H1 (cell line): ENCODE data around the gene TRIM27. TPM values are rescaled to one million over a fixed set of nuclear protein-coding genes. Genes with fewer than 3 reads are reported as not detected.

Source experiments
- TAF1 ChIP-seq: IDR thresholded peaks from 2 replicates; pipeline ENCODE4 v1.6.1; 2011; ENCODE audit warnings: mild to moderate bottlenecking, low read depth, low read length
- YY1 ChIP-seq: IDR thresholded peaks from 2 replicates; pipeline ENCODE4 v1.6.1; 2011; ENCODE audit warnings: low read depth, mild to moderate bottlenecking, low read length
- polyA plus RNA-seq, 7 experiments: library from polyadenylated mRNA; depleted of rRNA in 3 of 7; stranded (reverse) in 5 of 7; unstranded in 2 of 7; fragments of >200 nt in 5 of 7; fragments of 200-250 nt in 2 of 7; gene quantifications; 1 replicate in 5 of 7; 2 replicates in 1 of 7; 4 replicates in 1 of 7; pipeline versions ENCODE4 v1.2.1 to v1.2.3, GENCODE V29; 2011 to 2013; ENCODE audit warnings: missing spikeins in 2 of 7, mixed read lengths in 2 of 7
- total RNA-seq: library from RNA; stranded (reverse); fragmentation: NEBNext Ultra II Directional; extraction: Animal tissue kit (Norgen Biotek cat#: 25700); gene quantifications from 2 replicates; pipeline ENCODE4 v1.2.1, GENCODE V29; 2021
- TF ChIP-seq, protein P1 (sequence below): fragments of 300-600 bp; sonication (generic); IDR thresholded peaks from 2 replicates; pipeline ENCODE4 v1.7.1; 2012; ENCODE audit warnings: low read length, moderate library complexity, mild to moderate bottlenecking, inconsistent platforms; ENCODE audit not compliant: insufficient replicate concordance

The TRIM27 gene
- total and polyA plus RNA-seq, 2 of the 8 experiments (the other 6 are each of a cell fraction or from before 2014, with no cell fraction given) = 76.4 to 85.9 TPM

DNA sequence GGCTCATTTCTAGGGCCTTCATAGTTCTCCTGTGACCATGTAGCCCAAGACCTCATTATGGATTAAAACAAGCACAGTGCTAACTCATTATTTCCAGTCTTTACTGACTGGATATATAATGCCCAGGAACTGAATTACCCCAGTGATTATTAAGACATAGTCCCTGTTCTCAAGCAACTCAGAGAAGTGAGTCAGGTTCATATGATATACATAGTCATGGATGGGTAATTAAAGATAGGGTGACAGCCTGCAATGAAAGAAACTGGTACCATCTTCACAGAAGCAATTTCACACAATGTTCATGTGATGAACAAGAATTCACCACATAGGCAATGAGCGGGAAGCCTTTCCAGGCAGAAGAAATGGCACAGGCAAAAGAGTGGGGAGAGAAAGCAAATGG is 3.5 kb downstream of the TRIM27 start (continued):
- TF ChIP-seq, protein P1, sequence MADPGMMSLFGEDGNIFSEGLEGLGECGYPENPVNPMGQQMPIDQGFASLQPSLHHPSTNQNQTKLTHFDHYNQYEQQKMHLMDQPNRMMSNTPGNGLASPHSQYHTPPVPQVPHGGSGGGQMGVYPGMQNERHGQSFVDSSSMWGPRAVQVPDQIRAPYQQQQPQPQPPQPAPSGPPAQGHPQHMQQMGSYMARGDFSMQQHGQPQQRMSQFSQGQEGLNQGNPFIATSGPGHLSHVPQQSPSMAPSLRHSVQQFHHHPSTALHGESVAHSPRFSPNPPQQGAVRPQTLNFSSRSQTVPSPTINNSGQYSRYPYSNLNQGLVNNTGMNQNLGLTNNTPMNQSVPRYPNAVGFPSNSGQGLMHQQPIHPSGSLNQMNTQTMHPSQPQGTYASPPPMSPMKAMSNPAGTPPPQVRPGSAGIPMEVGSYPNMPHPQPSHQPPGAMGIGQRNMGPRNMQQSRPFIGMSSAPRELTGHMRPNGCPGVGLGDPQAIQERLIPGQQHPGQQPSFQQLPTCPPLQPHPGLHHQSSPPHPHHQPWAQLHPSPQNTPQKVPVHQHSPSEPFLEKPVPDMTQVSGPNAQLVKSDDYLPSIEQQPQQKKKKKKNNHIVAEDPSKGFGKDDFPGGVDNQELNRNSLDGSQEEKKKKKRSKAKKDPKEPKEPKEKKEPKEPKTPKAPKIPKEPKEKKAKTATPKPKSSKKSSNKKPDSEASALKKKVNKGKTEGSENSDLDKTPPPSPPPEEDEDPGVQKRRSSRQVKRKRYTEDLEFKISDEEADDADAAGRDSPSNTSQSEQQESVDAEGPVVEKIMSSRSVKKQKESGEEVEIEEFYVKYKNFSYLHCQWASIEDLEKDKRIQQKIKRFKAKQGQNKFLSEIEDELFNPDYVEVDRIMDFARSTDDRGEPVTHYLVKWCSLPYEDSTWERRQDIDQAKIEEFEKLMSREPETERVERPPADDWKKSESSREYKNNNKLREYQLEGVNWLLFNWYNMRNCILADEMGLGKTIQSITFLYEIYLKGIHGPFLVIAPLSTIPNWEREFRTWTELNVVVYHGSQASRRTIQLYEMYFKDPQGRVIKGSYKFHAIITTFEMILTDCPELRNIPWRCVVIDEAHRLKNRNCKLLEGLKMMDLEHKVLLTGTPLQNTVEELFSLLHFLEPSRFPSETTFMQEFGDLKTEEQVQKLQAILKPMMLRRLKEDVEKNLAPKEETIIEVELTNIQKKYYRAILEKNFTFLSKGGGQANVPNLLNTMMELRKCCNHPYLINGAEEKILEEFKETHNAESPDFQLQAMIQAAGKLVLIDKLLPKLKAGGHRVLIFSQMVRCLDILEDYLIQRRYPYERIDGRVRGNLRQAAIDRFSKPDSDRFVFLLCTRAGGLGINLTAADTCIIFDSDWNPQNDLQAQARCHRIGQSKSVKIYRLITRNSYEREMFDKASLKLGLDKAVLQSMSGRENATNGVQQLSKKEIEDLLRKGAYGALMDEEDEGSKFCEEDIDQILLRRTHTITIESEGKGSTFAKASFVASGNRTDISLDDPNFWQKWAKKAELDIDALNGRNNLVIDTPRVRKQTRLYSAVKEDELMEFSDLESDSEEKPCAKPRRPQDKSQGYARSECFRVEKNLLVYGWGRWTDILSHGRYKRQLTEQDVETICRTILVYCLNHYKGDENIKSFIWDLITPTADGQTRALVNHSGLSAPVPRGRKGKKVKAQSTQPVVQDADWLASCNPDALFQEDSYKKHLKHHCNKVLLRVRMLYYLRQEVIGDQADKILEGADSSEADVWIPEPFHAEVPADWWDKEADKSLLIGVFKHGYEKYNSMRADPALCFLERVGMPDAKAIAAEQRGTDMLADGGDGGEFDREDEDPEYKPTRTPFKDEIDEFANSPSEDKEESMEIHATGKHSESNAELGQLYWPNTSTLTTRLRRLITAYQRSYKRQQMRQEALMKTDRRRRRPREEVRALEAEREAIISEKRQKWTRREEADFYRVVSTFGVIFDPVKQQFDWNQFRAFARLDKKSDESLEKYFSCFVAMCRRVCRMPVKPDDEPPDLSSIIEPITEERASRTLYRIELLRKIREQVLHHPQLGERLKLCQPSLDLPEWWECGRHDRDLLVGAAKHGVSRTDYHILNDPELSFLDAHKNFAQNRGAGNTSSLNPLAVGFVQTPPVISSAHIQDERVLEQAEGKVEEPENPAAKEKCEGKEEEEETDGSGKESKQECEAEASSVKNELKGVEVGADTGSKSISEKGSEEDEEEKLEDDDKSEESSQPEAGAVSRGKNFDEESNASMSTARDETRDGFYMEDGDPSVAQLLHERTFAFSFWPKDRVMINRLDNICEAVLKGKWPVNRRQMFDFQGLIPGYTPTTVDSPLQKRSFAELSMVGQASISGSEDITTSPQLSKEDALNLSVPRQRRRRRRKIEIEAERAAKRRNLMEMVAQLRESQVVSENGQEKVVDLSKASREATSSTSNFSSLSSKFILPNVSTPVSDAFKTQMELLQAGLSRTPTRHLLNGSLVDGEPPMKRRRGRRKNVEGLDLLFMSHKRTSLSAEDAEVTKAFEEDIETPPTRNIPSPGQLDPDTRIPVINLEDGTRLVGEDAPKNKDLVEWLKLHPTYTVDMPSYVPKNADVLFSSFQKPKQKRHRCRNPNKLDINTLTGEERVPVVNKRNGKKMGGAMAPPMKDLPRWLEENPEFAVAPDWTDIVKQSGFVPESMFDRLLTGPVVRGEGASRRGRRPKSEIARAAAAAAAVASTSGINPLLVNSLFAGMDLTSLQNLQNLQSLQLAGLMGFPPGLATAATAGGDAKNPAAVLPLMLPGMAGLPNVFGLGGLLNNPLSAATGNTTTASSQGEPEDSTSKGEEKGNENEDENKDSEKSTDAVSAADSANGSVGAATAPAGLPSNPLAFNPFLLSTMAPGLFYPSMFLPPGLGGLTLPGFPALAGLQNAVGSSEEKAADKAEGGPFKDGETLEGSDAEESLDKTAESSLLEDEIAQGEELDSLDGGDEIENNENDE = no peak
- no peak for TF ChIP-seq TAF1
- TF ChIP-seq YY1 = no peak
